Esophagus muscularis mucosa (tissue), 4 donors: ENCODE data around the gene SMARCE1. TPM values are rescaled to one million over a fixed set of nuclear protein-coding genes. Genes with fewer than 3 reads are reported as not detected.
"Not testable (repeated sequence)": the region's sequence is repeated elsewhere in the genome, so short reads cannot be mapped to it uniquely, and the experiment has no call there.

Experiments
- DNase-seq: peaks from one replicate; pipeline ENCODE4 v3.0.0-alpha.2; 2017; ENCODE audit errors: extremely low spot score
- H3K27ac ChIP-seq, 4 donors: fragments of 200-600 bp; sonication (generic); replicated peaks in 1 of 4; 1 replicate in 3 of 4; 2 replicates in 1 of 4; pipeline ENCODE4 v1.5.1; 2016 to 2019; ENCODE audit warnings: mild to moderate bottlenecking in 1 of 4
- H3K27me3 ChIP-seq, 4 donors: fragments of 200-600 bp; sonication (generic); one replicate each; pipeline versions ENCODE4 v1.5.1 to v1.6.0; 2016 to 2019
- H3K36me3 ChIP-seq, 4 donors: fragments of 200-600 bp; sonication (generic); one replicate each; pipeline ENCODE4 v1.5.1; 2016 to 2019
- H3K4me1 ChIP-seq, 4 donors: fragments of 200-600 bp; sonication (generic); one replicate each; pipeline ENCODE4 v1.5.1; 2016 to 2019
- H3K4me3 ChIP-seq, 4 donors: fragments of 200-600 bp; sonication (generic); 1 replicate in 2 of 4; 2 replicates in 2 of 4; pipeline ENCODE4 v1.5.1; 2016 to 2019; ENCODE audit warnings: mild to moderate bottlenecking in 4 of 4, moderate library complexity in 1 of 4
- H3K9me3 ChIP-seq, 4 donors: fragments of 200-600 bp; sonication (generic); 1 replicate in 3 of 4; 2 replicates in 1 of 4; pipeline ENCODE4 v1.5.1; 2016 to 2019
- CTCF ChIP-seq, 3 experiments: fragments of 200-600 bp in 2 of 3; fragments of 450-650 bp in 1 of 3; sonication (generic) in 2 of 3; IDR thresholded peaks; one replicate each; pipeline ENCODE4 v1.5.1; 2017 to 2019; ENCODE audit warnings: antibody characterized with exemption in 3 of 3, mild to moderate bottlenecking in 2 of 3, moderate library complexity in 1 of 3
- EP300 ChIP-seq: sonication (generic); formaldehyde crosslinking; IDR thresholded peaks from one replicate; pipeline ENCODE4 v1.6.1; 2017; ENCODE audit warnings: antibody characterized with exemption
- POLR2A ChIP-seq: fragments of 450-650 bp; IDR thresholded peaks from one replicate; pipeline ENCODE4 v1.6.1; 2017; ENCODE audit warnings: antibody characterized with exemption, moderate library complexity, mild to moderate bottlenecking, low read depth
- POLR2AphosphoS5 ChIP-seq, 2 donors: sonication (generic); formaldehyde crosslinking; IDR thresholded peaks; one replicate each; pipeline ENCODE4 v1.6.1; 2017; ENCODE audit warnings: antibody characterized with exemption in 2 of 2
- WGBS: methylation state at CpG from one replicate; pipeline ENCODE4 v1.1.5; 2018; 5-methylcytosine and 5-hydroxymethylcytosine counted together
- intact Hi-C: fragments of 100-400 bp; cut with DNase I; formaldehyde crosslinking; loops from one replicate; pipeline ENCODE4 v1.15.1; 2023
- total RNA-seq, 4 donors: library from RNA; depleted of rRNA; stranded (reverse); fragments of >200 nt; gene quantifications; one replicate each; pipeline versions ENCODE4 v1.1.0 to v1.2.1, GENCODE V29; 2016

Gene SMARCE1
- total RNA-seq, 4 donors from 2014 or later = 86.8 to 112 (median 102) TPM

GRCh38 chr17:40588552-40588951, 59.1 kb downstream of the SMARCE1 start:
- WGBS = 82% methylated on average over 2 of the region's 2 CpGs
- intact Hi-C loops = no loop called here
- peak; percentile 37 for DNase-seq
- peaks cover 0 to 11% (median 9%) of the 10 kb centered on the region in 4 donors for H3K9me3 ChIP-seq
- no peaks in the 10 kb centered on the region for H3K36me3 ChIP-seq
- no peaks in the 10 kb centered on the region for H3K4me1 ChIP-seq
- H3K27ac ChIP-seq = no peak overlapping the region
- no peak overlapping the region for H3K4me3 ChIP-seq
- TF ChIP-seq POLR2AphosphoS5 (IDR thresholded peaks at IDR 0.05) (no peak), EP300 (no peak), POLR2A (no peak), CTCF (IDR thresholded peaks at IDR 0.05) (no peak)
- H3K27me3 ChIP-seq = peaks cover 0 to 7% (median 0%) of the 10 kb centered on the region in 4 donors

GRCh38 chr17:40586264-40586663, 61.4 kb downstream of the SMARCE1 start:
- peaks cover 0 to 11% (median 9%) of the 10 kb centered on the region in 4 donors for H3K9me3 ChIP-seq
- H3K4me3 ChIP-seq, H3K36me3 ChIP-seq, H3K27ac ChIP-seq, H3K27me3 ChIP-seq, intact Hi-C loops, H3K4me1 ChIP-seq, DNase-seq: not testable (repeated sequence)
- WGBS = 61% methylated on average over 3 of the region's 3 CpGs

GRCh38 chr17:40584950-40585349, 62.7 kb downstream of the SMARCE1 start:
- WGBS = 89% methylated on average over 2 of the region's 2 CpGs
- Histone ChIP-seq H3K4me1 (peaks cover 0 to 11% (median 7%) of the 10 kb centered on the region in 4 donors), H3K9me3 (peaks cover 0 to 11% (median 9%) of the 10 kb centered on the region in 4 donors)
- H3K4me3 ChIP-seq, intact Hi-C loops, DNase-seq, H3K27me3 ChIP-seq, H3K27ac ChIP-seq, H3K36me3 ChIP-seq: not testable (repeated sequence)

- 43% methylated on average over 11 of the region's 11 CpGs for WGBS
- no peak for DNase-seq
- H3K27ac ChIP-seq = peak overlapping the region in 3 of 4 donors; percentile 31 to 62 (median 40)
- no peak for TF ChIP-seq CTCF (IDR thresholded peaks at IDR 0.05)
- peak in 1 of 2 donors; percentile 47 for TF ChIP-seq POLR2AphosphoS5 (IDR thresholded peaks at IDR 0.05)
- TF ChIP-seq EP300 = no peak
- peaks cover 0 to 11% (median 7%) of the 10 kb centered on the region in 4 donors for H3K4me1 ChIP-seq
- intact Hi-C loops = no loop called here
- H3K27me3 ChIP-seq = no peaks in the 10 kb centered on the region
- no peaks in the 10 kb centered on the region for H3K36me3 ChIP-seq
- H3K9me3 ChIP-seq = peaks cover 0 to 11% (median 9%) of the 10 kb centered on the region in 4 donors
- no peak overlapping the region for H3K4me3 ChIP-seq
These were observed 65.2 kb downstream of the SMARCE1 start for GRCh38 chr17:40582328-40582901.

GRCh38 chr17:40580140-40580539, 67.5 kb downstream of the SMARCE1 start:
- peaks cover 0 to 10% (median 7%) of the 10 kb centered on the region in 4 donors for H3K9me3 ChIP-seq
- no peak overlapping the region for H3K27ac ChIP-seq
- H3K4me1 ChIP-seq = peaks cover 0 to 11% (median 7%) of the 10 kb centered on the region in 4 donors

More at GRCh38 chr17:40580140-40580539, 67.5 kb downstream of the SMARCE1 start:
- no peak for DNase-seq
- Histone ChIP-seq H3K27me3 (no peaks in the 10 kb centered on the region), H3K4me3 (no peak overlapping the region), H3K36me3 (no peaks in the 10 kb centered on the region)
- no peak for TF ChIP-seq EP300
- TF ChIP-seq POLR2AphosphoS5 (IDR thresholded peaks at IDR 0.05) = no peak
- no peak for TF ChIP-seq CTCF (IDR thresholded peaks at IDR 0.05)
- TF ChIP-seq POLR2A = no peak
- intact Hi-C loops = no loop called here
